ENCODE data around the gene PAPPA.

The PAPPA gene

DNA sequence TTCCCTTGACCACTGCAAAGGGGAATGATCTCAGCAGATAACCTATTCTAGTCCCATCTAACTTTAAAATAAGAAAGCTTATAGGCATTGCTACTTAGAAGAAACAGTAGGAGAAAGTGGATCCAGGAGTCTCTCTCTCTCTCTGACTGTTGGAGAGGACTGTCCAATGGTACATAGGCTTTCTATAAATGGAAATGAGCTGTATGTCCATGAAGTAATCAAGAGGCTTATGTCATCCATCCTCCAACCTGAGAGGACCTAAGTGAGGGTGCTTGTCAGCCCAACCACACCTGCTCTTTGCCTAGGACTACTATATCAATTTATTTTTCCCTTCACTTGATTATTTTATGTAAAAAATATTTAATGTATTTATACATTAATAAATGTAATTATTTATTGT lies 172.3 kb downstream of the PAPPA start:
- Histone ChIP-seq H3K4me3 (no peak overlapping the region), H3K9ac (ENCODE audit: insufficient read length) (no peak overlapping the region), H3K9me3 (ENCODE audit: low read depth, low read length) (no peaks in the 10 kb centered on the region), H3K36me3 (ENCODE audit: insufficient read depth, low read length) (peaks cover 87% of the 10 kb centered on the region), H3K27ac (no peak overlapping the region)
- no peak for DNase-seq (ENCODE audit: low read depth, low spot score)
- TF ChIP-seq EZH2 (IDR thresholded peaks at IDR 0.05), result no peak
- TF ChIP-seq POLR2AphosphoS5 (IDR thresholded peaks at IDR 0.05; ENCODE audit: borderline replicate concordance, low read depth, low read length), result no peak
- TF ChIP-seq FOXP2 (optimal IDR thresholded peaks at IDR 0.05; ENCODE audit: control extremely low read depth, extremely low read length, insufficient read depth), result no peak

DNA sequence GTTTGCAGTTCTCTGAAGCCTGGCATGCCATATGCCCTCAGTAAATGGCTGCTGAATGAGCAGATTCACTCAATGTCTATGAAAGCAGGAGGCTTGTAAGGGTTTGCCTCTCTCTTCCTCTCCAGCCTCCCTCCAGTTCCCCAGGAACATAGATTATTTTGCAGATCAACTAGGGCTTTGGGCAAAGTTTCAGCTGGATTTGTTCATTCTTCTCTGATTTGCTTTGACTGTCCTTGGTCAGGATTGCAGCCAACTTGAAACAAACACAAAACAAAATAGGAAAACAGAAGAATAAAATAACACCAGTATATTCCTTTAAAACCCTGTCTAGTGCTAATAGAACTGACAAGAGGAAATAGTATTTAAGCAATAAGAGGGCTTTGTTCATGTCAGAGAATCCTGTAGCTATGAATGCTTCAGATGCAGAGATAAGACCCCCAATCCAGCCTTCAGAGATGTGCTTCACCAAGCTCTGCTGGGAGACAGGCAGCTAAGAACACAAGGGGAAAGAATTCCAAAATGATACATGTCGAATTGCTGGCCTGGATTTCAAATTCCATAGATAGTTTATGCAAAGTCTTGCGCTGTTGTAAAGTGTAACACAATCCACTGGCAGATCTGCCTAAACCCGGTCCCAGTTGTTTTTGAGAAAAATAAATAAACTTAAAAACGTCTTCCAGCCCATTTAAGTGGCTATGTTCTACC lies 174.3 kb downstream of the PAPPA start:
- no peak overlapping the region for H3K9ac ChIP-seq (ENCODE audit: insufficient read length)
- H3K36me3 ChIP-seq (ENCODE audit: insufficient read depth, low read length), result peaks cover 89% of the 10 kb centered on the region
- no peak for DNase-seq (ENCODE audit: low read depth, low spot score)
- peak overlapping the region; percentile 12; the same call in 1 of the 2 replicates for H3K27ac ChIP-seq
- no peak for TF ChIP-seq POLR2AphosphoS5 (IDR thresholded peaks at IDR 0.05; ENCODE audit: borderline replicate concordance, low read depth, low read length)
- TF ChIP-seq FOXP2 (optimal IDR thresholded peaks at IDR 0.05; ENCODE audit: control extremely low read depth, extremely low read length, insufficient read depth), result no peak
- TF ChIP-seq EZH2 (IDR thresholded peaks at IDR 0.05), result no peak
- H3K4me3 ChIP-seq, result no peak overlapping the region
- no peaks in the 10 kb centered on the region for H3K9me3 ChIP-seq (ENCODE audit: low read depth, low read length)

DNA sequence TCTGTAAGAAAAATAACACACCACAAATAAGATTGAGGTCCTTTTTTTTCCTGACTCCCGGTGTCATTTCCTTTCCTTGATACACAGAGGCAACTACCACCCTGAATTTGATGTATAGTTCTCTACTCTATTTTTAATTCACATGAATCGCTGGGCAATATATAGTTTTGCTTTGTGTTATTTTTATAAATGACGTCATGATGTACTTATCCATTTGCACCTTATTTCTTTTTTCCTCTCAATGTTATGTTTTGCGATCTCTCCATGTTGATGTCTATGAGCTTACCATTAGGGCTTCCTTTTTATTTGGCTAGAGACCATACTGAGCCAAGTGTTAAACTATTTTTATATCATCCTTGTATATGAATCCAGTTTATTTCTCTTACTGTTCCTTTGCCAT lies 175.9 kb downstream of the PAPPA start:
- Histone ChIP-seq H3K27ac (no peak overlapping the region), H3K36me3 (ENCODE audit: insufficient read depth, low read length) (peaks cover 89% of the 10 kb centered on the region), H3K4me3 (no peak overlapping the region), H3K9ac (ENCODE audit: insufficient read length) (no peak overlapping the region), H3K9me3 (ENCODE audit: low read depth, low read length) (no peaks in the 10 kb centered on the region)
- TF ChIP-seq FOXP2 (optimal IDR thresholded peaks at IDR 0.05; ENCODE audit: control extremely low read depth, extremely low read length, insufficient read depth) (no peak), EZH2 (IDR thresholded peaks at IDR 0.05) (no peak), POLR2AphosphoS5 (IDR thresholded peaks at IDR 0.05; ENCODE audit: borderline replicate concordance, low read depth, low read length) (no peak)
- no peak for DNase-seq (ENCODE audit: low read depth, low spot score)

DNA sequence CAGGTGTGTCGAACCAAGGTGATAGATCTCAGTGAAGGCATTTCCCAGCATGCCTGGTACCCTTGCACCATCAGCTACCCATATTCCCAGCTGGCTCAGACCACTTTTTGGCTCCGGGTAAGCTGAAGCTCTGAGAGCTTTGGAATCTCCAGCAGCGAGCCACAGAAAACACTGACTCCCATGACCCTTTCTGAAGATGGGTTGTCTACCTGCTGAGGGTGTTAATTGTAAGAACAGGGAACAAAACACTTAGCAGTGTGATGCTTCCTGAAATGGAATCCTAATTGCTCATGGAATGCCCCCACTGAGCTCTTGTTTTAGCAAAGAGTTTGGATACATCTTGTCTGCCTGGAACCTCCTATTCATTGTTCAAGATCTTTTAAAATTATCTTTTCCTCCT lies 177.7 kb downstream of the PAPPA start:
- Histone ChIP-seq H3K36me3 (ENCODE audit: insufficient read depth, low read length) (peaks cover 93% of the 10 kb centered on the region), H3K4me3 (no peak overlapping the region), H3K9me3 (ENCODE audit: low read depth, low read length) (no peaks in the 10 kb centered on the region), H3K9ac (ENCODE audit: insufficient read length) (no peak overlapping the region), H3K27ac (no peak overlapping the region)
- DNase-seq (ENCODE audit: low read depth, low spot score), result no peak
- TF ChIP-seq POLR2AphosphoS5 (IDR thresholded peaks at IDR 0.05; ENCODE audit: borderline replicate concordance, low read depth, low read length) (no peak), FOXP2 (optimal IDR thresholded peaks at IDR 0.05; ENCODE audit: control extremely low read depth, extremely low read length, insufficient read depth) (no peak), EZH2 (IDR thresholded peaks at IDR 0.05) (no peak)

DNA sequence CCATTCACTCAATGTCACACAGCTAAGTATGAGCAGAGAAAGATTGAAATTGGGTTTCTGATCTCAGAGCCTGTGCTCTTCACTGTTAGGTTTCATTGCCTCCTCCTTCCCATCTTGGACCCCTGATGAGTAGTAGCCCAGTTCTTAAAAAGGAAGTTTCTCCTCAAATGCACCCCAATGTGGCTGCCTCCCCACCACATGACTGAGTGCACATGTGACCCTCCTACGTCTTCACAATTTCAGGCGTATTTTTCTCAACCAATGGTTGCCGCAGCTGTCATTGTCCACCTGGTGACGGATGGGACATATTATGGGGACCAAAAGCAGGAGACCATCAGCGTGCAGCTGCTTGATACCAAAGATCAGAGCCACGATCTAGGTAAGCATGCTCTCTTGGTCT lies 178.5 kb downstream of the PAPPA start:
- Histone ChIP-seq H3K27ac (no peak overlapping the region), H3K4me3 (no peak overlapping the region), H3K9ac (ENCODE audit: insufficient read length) (no peak overlapping the region), H3K9me3 (ENCODE audit: low read depth, low read length) (no peaks in the 10 kb centered on the region), H3K36me3 (ENCODE audit: insufficient read depth, low read length) (peaks cover 93% of the 10 kb centered on the region)
- no peak for DNase-seq (ENCODE audit: low read depth, low spot score)
- no peak for TF ChIP-seq FOXP2 (optimal IDR thresholded peaks at IDR 0.05; ENCODE audit: control extremely low read depth, extremely low read length, insufficient read depth)
- TF ChIP-seq POLR2AphosphoS5 (IDR thresholded peaks at IDR 0.05; ENCODE audit: borderline replicate concordance, low read depth, low read length), result no peak
- TF ChIP-seq EZH2 (IDR thresholded peaks at IDR 0.05), result no peak

DNA sequence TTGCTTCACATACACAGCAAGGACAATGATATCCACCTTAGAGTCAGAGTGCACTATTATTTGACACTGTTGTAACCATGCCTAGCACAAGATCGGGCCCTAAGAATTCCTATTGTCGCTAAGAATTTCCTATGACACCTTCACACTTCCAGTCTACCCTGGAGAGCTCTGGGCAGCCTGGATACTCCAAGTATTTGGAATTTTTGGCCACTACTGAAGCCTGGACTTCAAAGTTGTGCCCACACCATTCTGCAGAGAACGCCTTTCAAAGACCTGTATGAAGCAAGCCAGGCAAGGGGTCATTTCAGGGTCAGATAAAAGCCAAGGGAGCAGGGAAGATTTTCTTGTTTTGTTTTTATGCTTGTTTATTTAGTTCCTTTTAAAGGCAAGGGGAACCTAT lies 179.7 kb downstream of the PAPPA start:
- Histone ChIP-seq H3K9ac (ENCODE audit: insufficient read length) (no peak overlapping the region), H3K9me3 (ENCODE audit: low read depth, low read length) (no peaks in the 10 kb centered on the region), H3K27ac (no peak overlapping the region; the same call in 1 of the 2 replicates), H3K4me3 (no peak overlapping the region), H3K36me3 (ENCODE audit: insufficient read depth, low read length) (peaks cover 93% of the 10 kb centered on the region)
- no peak for DNase-seq (ENCODE audit: low read depth, low spot score)
- TF ChIP-seq FOXP2 (optimal IDR thresholded peaks at IDR 0.05; ENCODE audit: control extremely low read depth, extremely low read length, insufficient read depth) (no peak), EZH2 (IDR thresholded peaks at IDR 0.05) (no peak), POLR2AphosphoS5 (IDR thresholded peaks at IDR 0.05; ENCODE audit: borderline replicate concordance, low read depth, low read length) (no peak)

DNA sequence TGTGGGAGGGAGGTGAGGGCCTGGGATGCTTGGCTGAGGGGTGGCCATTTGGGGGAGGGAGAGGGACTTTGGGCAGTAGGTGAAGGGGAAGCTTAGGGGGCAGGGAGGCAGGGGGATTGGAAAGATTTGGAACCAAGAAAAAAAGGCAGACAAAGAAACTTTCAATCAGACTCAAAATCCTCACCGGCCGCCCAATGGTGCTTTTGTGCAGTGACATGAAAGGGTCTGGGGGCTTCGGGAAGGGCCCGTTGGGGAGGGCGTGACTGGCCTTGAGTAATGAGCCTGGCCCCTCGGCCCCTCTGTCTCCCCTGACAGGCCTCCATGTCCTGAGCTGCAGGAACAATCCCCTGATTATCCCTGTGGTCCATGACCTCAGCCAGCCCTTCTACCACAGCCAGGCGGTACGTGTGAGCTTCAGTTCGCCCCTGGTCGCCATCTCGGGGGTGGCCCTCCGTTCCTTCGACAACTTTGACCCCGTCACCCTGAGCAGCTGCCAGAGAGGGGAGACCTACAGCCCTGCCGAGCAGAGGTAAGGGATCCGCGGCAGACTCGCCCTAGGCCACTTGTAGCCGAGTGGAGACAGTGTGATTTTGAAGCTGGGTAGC lies 181.1 kb downstream of the PAPPA start:
- TF ChIP-seq POLR2AphosphoS5 (IDR thresholded peaks at IDR 0.05; ENCODE audit: borderline replicate concordance, low read depth, low read length), result no peak
- TF ChIP-seq FOXP2 (optimal IDR thresholded peaks at IDR 0.05; ENCODE audit: control extremely low read depth, extremely low read length, insufficient read depth), result no peak
- TF ChIP-seq EZH2 (IDR thresholded peaks at IDR 0.05), result no peak
- H3K9ac ChIP-seq (ENCODE audit: insufficient read length), result no peak overlapping the region
- no peak overlapping the region for H3K27ac ChIP-seq
- no peak for DNase-seq (ENCODE audit: low read depth, low spot score)
- peaks cover 100% of the 10 kb centered on the region for H3K36me3 ChIP-seq (ENCODE audit: insufficient read depth, low read length)
- no peaks in the 10 kb centered on the region for H3K9me3 ChIP-seq (ENCODE audit: low read depth, low read length)
- H3K4me3 ChIP-seq, result no peak overlapping the region

DNA sequence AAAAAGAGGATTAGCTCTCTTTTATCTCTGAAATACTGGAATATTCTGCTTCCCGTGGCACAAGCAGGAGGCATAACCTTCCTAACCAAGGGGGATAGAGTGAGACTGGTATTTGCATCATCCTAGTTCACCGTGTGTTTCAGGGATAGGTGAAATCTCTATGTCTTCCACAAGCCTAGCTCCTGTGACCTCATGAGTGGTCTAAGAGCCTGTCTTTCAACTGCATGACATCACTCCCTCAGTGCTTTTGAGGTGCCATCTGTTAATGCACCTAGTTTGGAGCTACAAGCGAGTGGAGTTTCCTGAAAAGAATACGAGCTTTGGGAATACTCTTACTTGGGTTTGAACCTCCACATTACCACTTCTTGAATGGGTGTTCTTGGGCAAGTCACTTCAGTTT lies 181.8 kb downstream of the PAPPA start:
- TF ChIP-seq FOXP2 (optimal IDR thresholded peaks at IDR 0.05; ENCODE audit: control extremely low read depth, extremely low read length, insufficient read depth), result no peak
- TF ChIP-seq EZH2 (IDR thresholded peaks at IDR 0.05), result no peak
- no peak for TF ChIP-seq POLR2AphosphoS5 (IDR thresholded peaks at IDR 0.05; ENCODE audit: borderline replicate concordance, low read depth, low read length)
- no peak overlapping the region for H3K9ac ChIP-seq (ENCODE audit: insufficient read length)
- peaks cover 100% of the 10 kb centered on the region for H3K36me3 ChIP-seq (ENCODE audit: insufficient read depth, low read length)
- H3K9me3 ChIP-seq (ENCODE audit: low read depth, low read length), result no peaks in the 10 kb centered on the region
- H3K27ac ChIP-seq, result no peak overlapping the region; the same call in 1 of the 2 replicates
- no peak overlapping the region for H3K4me3 ChIP-seq
- no peak for DNase-seq (ENCODE audit: low read depth, low spot score)
